Fibroblast of pulmonary artery (primary cell): ENCODE data around the gene ACVRL1.

Experiments used
- DNase-seq: peaks from one replicate; pipeline ENCODE4 v3.0.0-alpha.2; 2010; ENCODE audit warnings: low read depth
- H3K4me3 ChIP-seq: replicated peaks from 2 replicates; pipeline ENCODE4 v1.5.1; 2011; ENCODE audit warnings: low read depth, mild to moderate bottlenecking, control low read depth, low read length, moderate library complexity
- CTCF ChIP-seq: IDR thresholded peaks from 2 replicates; pipeline ENCODE4 v1.5.1; 2011; ENCODE audit warnings: mild to moderate bottlenecking, control low read depth, low read length, inconsistent platforms; ENCODE audit errors: missing control alignments

Gene ACVRL1

DNA sequence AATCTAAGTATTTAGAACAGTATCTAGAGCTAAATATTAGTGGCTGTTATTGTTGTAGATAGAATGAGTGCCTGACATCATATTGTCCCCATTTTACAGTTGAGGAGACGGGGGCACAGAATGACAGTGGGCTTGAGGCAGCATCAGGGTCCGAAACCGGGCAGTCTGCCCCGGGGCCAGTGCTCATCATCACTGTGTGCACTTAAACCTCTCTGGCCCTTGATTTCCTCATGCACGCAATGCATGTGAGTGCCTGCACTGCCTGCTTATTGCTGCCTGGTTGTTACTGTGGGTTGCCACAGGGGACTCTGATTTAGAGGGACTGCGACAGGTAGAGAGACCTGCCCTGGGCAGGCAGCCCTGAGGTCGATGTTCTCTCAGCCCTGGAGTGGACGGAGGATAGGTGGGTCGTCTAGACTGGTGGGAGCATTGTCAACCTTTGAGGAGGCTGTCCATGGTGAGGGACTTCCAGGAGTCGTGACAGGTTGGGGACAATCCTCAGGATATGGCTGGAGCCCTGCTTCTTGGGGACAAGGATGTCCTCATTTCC is 9.8 kb downstream of the ACVRL1 start:
- DNase-seq, result no peak
- no peak overlapping the region for H3K4me3 ChIP-seq
- TF ChIP-seq CTCF, result no peak

- no peak for TF ChIP-seq CTCF
- H3K4me3 ChIP-seq, result no peak overlapping the region
These were observed 10.6 kb downstream of the ACVRL1 start for GRCh38 chr12:51917746-51918453.

GRCh38 chr12:51920046-51920445 is 12.7 kb downstream of the ACVRL1 start:
- no peak for TF ChIP-seq CTCF
- H3K4me3 ChIP-seq, result no peak overlapping the region
- no peak for DNase-seq

More at GRCh38 chr12:51917746-51918453, 10.6 kb downstream of the ACVRL1 start:
- no peak for DNase-seq

- TF ChIP-seq CTCF, result no peak
- no peak overlapping the region for H3K4me3 ChIP-seq
- DNase-seq, result no peak
These were observed 13.9 kb downstream of the ACVRL1 start for GRCh38 chr12:51921017-51921725.

GRCh38 chr12:51922146-51922545 is 14.8 kb downstream of the ACVRL1 start:
- DNase-seq, result no peak
- TF ChIP-seq CTCF, result no peak
- no peak overlapping the region for H3K4me3 ChIP-seq

DNA sequence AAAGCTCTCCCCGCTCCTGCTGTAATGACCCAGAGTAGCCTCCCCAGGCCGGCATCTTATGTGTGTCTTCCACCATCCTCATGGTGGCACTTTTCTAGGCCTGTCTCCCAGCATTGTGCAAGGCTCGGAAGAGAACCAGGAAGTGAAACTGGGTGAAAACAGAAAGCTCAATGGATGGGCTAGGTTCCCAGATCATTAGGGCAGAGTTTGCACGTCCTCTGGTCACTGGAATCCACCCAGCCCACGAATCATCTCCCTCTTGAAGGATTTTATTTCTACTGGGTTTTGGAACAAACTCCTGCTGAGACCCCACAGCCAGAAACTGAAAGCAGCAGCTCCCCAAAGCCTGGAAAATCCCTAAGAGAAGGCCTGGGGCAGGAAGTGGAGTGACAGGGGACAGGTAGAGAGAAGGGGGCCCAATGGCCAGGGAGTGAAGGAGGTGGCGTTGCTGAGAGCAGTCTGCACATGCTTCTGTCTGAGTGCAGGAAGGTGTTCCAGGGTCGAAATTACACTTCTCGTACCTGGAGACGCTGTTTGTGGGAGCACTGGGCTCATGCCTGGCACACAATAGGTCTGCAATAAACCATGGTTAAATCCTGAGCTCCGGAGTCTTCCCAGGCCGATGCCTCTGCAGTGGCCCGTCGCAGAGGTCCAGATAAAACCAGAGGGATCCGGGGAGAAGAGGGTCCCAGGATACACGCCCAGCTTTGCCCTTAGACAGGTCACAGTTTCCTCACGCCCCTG is 15.6 kb downstream of the ACVRL1 start:
- TF ChIP-seq CTCF, result peak; percentile 17
- peak; percentile 76 for DNase-seq
- no peak overlapping the region for H3K4me3 ChIP-seq
